ENCODE results near the gene NAGK.

Gene NAGK

DNA sequence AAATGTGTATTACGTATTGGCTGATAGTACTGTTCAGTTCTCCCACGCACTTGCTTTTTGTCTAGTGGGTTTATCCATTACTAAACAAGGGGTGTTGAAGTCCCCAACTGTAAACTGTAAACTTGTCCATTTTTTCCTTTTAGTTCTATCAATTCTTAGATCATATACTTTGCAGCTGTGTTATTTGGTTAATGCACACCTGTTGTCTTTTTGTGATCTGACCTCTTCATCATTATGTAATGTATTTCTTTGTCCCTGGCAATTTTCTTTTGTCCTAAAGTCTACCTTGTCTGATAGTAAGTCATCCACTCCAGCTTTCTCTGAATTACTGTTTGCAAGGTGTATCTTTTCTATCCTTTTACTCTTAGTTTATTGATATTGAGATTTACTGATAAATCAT lies 39.6 kb downstream of the NAGK start:
- DNase-seq (ENCODE audit: low spot score), result no peak

- DNase-seq (ENCODE audit: low spot score), result no peak
These were observed 45.4 kb downstream of the NAGK start for GRCh38 chr2:71113843-71114242.

DNA sequence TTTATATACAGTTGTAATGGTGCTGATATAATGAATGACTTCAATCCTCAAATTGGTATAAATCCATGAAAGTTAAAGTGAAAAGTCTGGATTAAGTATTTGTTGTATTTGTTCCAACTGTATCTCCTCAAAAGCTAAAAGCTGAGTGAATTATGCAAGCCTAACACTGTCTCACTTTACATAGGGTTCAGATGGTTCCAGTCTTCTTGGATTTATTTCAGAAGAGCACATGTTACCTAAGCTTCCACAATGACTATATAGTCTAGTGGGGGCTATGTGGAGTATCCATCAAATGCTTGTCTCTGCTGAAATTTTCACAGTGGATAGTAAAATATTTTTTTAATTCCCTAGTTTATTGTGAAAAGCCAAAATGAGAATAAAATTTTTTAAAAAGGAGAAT lies 48.6 kb downstream of the NAGK start:
- no peak for DNase-seq (ENCODE audit: low spot score)

DNA sequence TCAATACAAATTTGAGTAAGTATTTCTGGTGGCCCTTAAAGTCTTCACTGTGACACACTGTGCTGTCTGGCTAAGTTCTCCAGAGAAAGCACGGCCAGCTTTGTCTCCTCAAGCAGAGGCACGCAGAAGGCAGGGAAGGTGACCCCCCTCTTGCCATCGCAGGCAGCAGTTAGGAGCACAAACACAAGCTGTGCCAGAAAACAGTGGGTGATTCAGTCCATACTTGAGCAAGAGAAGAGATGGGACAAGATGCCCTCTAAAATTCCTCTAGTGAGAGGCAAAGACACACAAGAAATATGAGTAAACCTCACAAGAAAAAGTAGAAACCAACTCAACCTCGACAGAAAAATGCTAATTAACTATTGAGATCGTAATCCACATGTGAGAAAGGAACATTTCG lies 51.7 kb downstream of the NAGK start:
- DNase-seq (ENCODE audit: low spot score), result no peak

DNA sequence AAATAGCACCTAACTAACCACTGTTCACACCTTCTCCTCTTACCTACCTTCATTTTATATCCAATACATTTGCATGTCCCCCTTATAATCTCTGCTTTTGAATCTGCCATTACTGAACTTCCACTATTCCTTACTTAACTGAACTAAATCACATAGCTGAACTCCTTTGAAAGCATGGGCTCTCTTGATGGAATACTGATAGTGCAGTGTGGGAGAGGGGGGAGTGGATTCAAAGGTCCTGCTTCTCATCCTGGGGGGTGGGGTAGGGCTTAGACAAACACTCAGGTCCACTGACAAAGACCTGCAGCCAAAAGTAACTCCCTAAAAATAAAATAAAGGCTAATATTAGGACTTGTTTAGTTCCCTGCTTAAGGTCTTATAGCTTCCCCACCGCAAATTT lies 53.0 kb downstream of the NAGK start:
- no peak for DNase-seq (ENCODE audit: low spot score)

DNA sequence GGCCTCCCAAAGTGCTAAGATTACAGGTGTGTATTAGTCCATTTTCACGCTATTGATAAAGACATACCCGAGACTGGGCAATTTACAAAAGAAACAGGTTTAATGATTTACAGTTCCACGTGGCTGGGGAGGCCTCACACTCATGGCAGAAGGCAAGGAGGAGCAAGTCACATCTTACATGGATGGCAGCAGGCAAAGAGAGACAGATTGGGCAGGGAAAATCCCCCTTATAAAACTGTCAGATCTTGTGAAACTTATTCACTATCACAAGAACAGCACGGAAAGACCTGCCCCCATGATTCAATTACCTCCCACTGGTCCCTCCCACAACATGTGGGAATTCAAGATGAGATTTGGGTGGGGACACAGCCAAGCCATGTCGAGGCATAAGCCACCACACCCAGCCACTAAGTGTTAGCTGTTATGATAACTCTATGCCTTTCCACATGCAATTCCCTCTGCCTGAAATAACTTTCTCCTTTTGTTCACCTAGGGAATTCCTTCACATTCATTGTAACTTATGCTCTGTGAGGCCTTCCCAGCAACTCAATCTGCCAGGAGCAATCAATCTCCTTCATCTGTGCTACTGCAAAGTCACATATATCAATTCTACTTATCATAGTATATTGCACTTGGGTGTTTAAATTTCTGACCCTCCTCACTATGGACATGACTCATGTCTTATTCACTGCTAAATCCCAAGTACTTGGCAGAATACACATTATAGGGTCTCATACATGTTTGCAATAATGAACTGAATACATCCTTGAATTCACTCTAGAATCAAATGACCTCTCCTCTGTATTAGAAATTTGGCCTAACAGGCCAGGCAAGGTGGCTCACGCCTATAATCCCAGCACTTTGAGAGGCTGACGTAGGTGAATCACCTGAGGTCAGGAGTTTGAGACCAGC lies 54.2 kb downstream of the NAGK start:
- no peak for DNase-seq (ENCODE audit: low spot score)

- no peak for DNase-seq (ENCODE audit: low spot score)
These were observed 57.3 kb downstream of the NAGK start for GRCh38 chr2:71125506-71126294.

DNA sequence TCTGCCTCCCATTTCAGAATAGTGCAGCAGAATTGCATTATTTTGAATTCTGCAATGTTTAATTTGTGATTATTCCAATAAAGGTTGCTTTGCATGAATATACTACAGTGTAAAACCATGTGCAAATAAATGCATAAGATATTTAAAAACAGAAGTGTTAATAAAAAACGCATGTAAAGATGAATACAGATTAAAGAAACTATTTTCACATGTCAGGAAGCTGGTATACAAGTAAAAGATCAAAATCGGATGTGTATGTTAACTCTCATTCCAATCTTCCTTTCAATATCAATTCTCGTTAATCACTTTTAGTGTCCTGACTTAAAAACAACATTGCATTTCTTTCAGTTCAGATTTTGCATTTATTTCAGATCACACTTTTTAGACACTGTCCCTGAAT lies 58.5 kb downstream of the NAGK start:
- no peak for DNase-seq (ENCODE audit: low spot score)
